ENCODE data around the gene HVCN1.

The HVCN1 gene

DNA sequence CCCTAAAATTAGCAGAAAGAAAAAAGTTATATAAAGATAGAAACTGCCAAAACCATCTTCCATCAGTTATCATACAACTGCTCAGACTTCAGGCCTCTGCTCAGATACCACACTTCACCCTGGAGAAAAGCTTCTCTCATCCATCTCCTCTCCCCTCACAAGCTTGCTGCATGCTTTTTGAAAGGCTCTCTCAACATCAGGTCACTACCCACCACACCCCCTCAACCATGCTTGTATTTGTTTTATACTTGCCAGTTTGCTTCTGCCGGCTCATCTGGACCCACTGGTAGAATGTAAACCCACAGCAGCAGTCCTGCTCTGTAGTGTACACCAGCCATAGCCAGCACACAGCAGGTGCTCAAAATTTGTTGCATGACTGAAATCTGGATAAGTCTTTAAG is 45.0 kb upstream of the HVCN1 start:
- TF ChIP-seq, protein P1, sequence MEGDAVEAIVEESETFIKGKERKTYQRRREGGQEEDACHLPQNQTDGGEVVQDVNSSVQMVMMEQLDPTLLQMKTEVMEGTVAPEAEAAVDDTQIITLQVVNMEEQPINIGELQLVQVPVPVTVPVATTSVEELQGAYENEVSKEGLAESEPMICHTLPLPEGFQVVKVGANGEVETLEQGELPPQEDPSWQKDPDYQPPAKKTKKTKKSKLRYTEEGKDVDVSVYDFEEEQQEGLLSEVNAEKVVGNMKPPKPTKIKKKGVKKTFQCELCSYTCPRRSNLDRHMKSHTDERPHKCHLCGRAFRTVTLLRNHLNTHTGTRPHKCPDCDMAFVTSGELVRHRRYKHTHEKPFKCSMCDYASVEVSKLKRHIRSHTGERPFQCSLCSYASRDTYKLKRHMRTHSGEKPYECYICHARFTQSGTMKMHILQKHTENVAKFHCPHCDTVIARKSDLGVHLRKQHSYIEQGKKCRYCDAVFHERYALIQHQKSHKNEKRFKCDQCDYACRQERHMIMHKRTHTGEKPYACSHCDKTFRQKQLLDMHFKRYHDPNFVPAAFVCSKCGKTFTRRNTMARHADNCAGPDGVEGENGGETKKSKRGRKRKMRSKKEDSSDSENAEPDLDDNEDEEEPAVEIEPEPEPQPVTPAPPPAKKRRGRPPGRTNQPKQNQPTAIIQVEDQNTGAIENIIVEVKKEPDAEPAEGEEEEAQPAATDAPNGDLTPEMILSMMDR (conservative IDR thresholded peaks at IDR 0.05; ENCODE audit: low read length): no peak
- TF ChIP-seq EZH2phosphoT487 (IDR thresholded peaks at IDR 0.05; ENCODE audit: borderline replicate concordance): no peak
- H3K36me3 ChIP-seq (ENCODE audit: insufficient read depth, low read length): peaks cover 55% of the 10 kb centered on the region

DNA sequence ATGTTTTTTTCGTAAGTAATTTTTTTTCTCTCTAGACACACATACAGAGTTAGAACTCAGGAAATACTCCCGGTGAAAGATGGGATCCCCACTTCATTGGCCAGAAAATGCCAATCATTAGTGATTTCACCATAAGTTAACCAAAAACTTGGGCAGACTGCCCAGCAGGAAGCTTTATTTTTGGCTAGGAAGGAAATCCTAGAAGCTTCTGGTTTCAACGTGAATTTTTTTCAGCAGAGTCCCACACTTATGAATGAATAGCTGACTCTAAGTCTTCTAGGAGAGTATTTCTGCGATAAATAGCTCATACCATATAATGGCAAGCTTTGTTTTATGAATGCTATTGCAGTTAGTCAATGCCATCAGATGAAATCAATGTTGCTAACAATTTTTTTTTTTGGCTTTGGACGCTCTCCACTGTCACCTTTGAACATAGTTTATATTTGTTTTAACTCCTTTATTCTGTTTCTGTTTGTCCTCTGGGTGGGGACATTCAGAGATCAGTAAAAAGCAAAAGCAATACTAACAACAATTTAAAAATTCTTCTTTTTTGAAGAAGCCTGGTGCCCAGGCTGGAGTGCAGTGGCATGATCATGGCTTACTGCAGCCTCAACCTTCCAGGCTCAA is 44.3 kb upstream of the HVCN1 start:
- no peak overlapping the region for H2AFZ ChIP-seq (ENCODE audit: low read length)
- H3K9me2 ChIP-seq (replicated peaks; ENCODE audit: low read depth, low read length): no peaks in the 10 kb centered on the region
- no peaks in the 10 kb centered on the region for H3K9me3 ChIP-seq (ENCODE audit: insufficient read depth, low read depth, low read length)
- H3F3A ChIP-seq (ENCODE audit: low read depth): no peaks in the 10 kb centered on the region
- peak overlapping the region; percentile 51 for H3K4me3 ChIP-seq (ENCODE audit: low read length, poor library complexity, severe bottlenecking)
- TF ChIP-seq, protein P1 (conservative IDR thresholded peaks at IDR 0.05; ENCODE audit: low read length): no peak
- TF ChIP-seq EZH2phosphoT487 (IDR thresholded peaks at IDR 0.05; ENCODE audit: borderline replicate concordance): no peak
- H3K27me3 ChIP-seq (ENCODE audit: insufficient read depth, low read length, poor library complexity, severe bottlenecking): no peaks in the 10 kb centered on the region
- H3K4me2 ChIP-seq (ENCODE audit: low read depth, low read length, poor library complexity, severe bottlenecking): peak overlapping the region; percentile 82
- peaks cover 63% of the 10 kb centered on the region for H3K4me1 ChIP-seq (ENCODE audit: insufficient read depth, low read length, poor library complexity, severe bottlenecking)
- peak overlapping the region; percentile 24 for H3K9ac ChIP-seq (ENCODE audit: low read depth, low read length, poor library complexity, severe bottlenecking)
- peaks cover 98% of the 10 kb centered on the region for H4K20me1 ChIP-seq (ENCODE audit: insufficient read depth, low read length, poor library complexity, severe bottlenecking)
- H3K79me2 ChIP-seq (ENCODE audit: insufficient read depth, low read length): peaks cover 100% of the 10 kb centered on the region
- H3K36me3 ChIP-seq (ENCODE audit: insufficient read depth, low read length): peaks cover 62% of the 10 kb centered on the region

More for the DNA sequence above, 45.0 kb upstream of the HVCN1 start:
- H4K20me1 ChIP-seq (ENCODE audit: insufficient read depth, low read length, poor library complexity, severe bottlenecking): peaks cover 98% of the 10 kb centered on the region
- H3K4me3 ChIP-seq (ENCODE audit: low read length, poor library complexity, severe bottlenecking): peak overlapping the region; percentile 51
- H3K4me1 ChIP-seq (ENCODE audit: insufficient read depth, low read length, poor library complexity, severe bottlenecking): peaks cover 64% of the 10 kb centered on the region
- no peaks in the 10 kb centered on the region for H3K9me2 ChIP-seq (replicated peaks; ENCODE audit: low read depth, low read length)
- peak overlapping the region; percentile 24 for H3K9ac ChIP-seq (ENCODE audit: low read depth, low read length, poor library complexity, severe bottlenecking)
- H3K9me3 ChIP-seq (ENCODE audit: insufficient read depth, low read depth, low read length): no peaks in the 10 kb centered on the region
- H3F3A ChIP-seq (ENCODE audit: low read depth): no peaks in the 10 kb centered on the region
- peaks cover 100% of the 10 kb centered on the region for H3K79me2 ChIP-seq (ENCODE audit: insufficient read depth, low read length)
- H2AFZ ChIP-seq (ENCODE audit: low read length): no peak overlapping the region
- H3K4me2 ChIP-seq (ENCODE audit: low read depth, low read length, poor library complexity, severe bottlenecking): peak overlapping the region; percentile 82
- H3K27me3 ChIP-seq (ENCODE audit: insufficient read depth, low read length, poor library complexity, severe bottlenecking): no peaks in the 10 kb centered on the region

DNA sequence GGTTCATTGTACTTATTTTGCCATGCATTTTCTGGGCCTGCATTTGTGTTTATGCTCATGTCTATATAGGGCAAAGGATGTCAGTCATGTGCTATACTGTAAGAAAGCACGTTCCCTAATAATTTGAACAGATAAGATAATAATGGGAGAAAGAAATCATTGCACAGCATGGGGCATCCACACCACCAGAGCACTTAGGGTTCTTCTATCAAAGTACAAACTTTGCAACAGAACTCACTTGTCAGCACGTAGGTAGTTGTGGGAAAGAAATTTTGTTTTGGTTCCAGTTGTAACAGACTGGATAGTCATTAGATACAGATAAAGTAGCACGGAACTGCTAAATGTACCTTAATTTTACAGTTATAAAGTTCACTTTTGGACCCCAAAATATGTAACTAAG is 43.7 kb upstream of the HVCN1 start:
- H3K9ac ChIP-seq (ENCODE audit: low read depth, low read length, poor library complexity, severe bottlenecking): no peak overlapping the region
- no peaks in the 10 kb centered on the region for H3F3A ChIP-seq (ENCODE audit: low read depth)
- peaks cover 66% of the 10 kb centered on the region for H3K36me3 ChIP-seq (ENCODE audit: insufficient read depth, low read length)
- no peaks in the 10 kb centered on the region for H3K9me3 ChIP-seq (ENCODE audit: insufficient read depth, low read depth, low read length)
- H4K20me1 ChIP-seq (ENCODE audit: insufficient read depth, low read length, poor library complexity, severe bottlenecking): peaks cover 97% of the 10 kb centered on the region
- TF ChIP-seq, protein P1 (conservative IDR thresholded peaks at IDR 0.05; ENCODE audit: low read length): no peak
- TF ChIP-seq EZH2phosphoT487 (IDR thresholded peaks at IDR 0.05; ENCODE audit: borderline replicate concordance): no peak
- no peak overlapping the region for H2AFZ ChIP-seq (ENCODE audit: low read length)
- peaks cover 100% of the 10 kb centered on the region for H3K79me2 ChIP-seq (ENCODE audit: insufficient read depth, low read length)
- H3K9me2 ChIP-seq (replicated peaks; ENCODE audit: low read depth, low read length): no peaks in the 10 kb centered on the region
- H3K27me3 ChIP-seq (ENCODE audit: insufficient read depth, low read length, poor library complexity, severe bottlenecking): no peaks in the 10 kb centered on the region
- peaks cover 57% of the 10 kb centered on the region for H3K4me1 ChIP-seq (ENCODE audit: insufficient read depth, low read length, poor library complexity, severe bottlenecking)
- H3K4me2 ChIP-seq (ENCODE audit: low read depth, low read length, poor library complexity, severe bottlenecking): peak overlapping the region; percentile 82
- peak overlapping the region; percentile 51 for H3K4me3 ChIP-seq (ENCODE audit: low read length, poor library complexity, severe bottlenecking)
